GM21619 (cell line): ENCODE measurements around the gene MELK.
A peak's percentile ranks its signal among the peaks of the same experiment; 100 is the strongest.

Experiments
- ATAC-seq: cut with Tn5 transposase; IDR thresholded peaks from one replicate; pipeline ENCODE4 v1.9.1; 2021; ENCODE audit not compliant: unreplicated experiment

MELK gene

DNA sequence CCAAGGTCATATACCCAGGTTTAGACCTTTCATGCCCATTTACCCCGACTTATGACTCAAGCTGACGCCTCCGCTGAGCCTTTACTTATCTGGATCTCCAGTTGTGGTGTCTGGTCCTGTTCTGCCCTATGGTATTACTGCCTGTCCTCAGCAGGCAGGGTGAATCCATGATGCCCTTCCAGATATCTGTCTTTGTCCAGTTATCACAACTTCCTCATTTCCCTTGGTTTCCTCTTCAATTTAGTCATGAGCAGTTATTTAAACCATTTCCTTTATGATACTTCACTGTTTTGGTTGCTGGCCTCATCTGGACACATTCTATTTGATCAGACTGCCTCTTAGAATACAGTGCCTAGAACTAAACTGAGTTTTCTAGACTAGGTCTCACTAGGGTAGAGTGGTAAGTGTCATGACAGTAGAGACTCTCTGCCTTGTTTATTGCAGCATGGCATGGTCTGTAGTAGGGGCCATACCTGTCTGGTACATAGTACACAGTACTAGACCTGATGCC, 93.3 kb downstream of the MELK start:
- ATAC-seq, result peak; percentile 67

DNA sequence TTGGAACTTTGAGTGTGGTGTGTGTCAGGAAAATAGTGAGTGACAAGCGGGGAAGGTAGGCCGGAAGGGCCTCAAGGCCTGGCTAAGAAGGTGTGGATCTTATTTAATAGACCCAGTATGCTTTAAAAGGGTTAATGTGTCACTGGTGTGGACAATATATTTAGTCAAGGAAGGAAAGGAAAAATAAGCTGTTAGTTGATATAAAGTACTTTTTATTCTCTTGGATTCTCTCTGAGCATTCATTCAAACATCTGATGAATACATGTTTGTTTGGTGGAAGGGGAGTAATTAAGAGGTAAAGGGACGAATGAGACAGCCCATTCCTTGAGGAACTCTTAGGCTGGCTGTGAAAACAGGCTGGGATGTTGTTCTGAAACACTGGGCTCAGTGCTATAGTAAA, 98.9 kb downstream of the MELK start:
- ATAC-seq, result no peak

DNA sequence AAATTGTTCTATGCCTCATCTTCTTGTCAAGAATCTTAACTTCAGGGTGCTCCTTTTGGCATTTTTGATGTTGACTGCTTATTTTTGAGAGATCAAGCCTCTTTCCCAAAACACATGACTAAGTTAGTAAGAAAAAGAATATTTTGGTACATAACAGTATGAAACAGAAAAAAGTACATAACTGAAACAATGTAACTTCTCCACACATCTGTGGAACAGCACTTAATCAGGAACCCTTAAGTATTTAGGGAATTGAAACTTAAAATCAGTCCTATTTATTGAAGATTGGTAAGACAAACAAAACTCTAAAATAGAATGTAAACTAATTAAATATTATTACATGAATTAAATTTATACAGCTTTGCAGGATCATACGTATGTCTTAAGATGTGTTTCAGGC, 103.4 kb downstream of the MELK start:
- no peak for ATAC-seq

- no peak for ATAC-seq
Observed at GRCh38 chr9:36676778-36677485, 104.2 kb downstream of the MELK start.

GRCh38 chr9:36677611-36678010, 104.9 kb downstream of the MELK start:
- no peak for ATAC-seq

DNA sequence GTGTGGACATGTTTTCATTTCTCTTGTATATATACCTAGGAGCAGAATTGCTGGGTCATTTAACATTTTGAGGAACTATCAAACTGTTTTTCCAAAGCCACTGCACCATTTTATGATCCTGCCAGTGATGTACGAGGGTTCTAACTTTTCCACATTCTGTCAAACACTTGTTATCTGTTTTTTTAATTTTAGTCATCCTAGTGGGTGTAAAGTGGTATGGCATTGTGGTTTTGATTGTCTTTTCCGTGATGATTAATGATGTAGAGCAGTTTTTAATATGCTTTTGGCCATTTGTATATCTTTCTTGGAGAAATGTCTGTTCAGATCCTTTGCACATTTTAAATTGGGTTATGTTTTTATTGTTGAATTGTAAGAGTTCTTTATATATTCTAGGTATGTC, 107.0 kb downstream of the MELK start:
- ATAC-seq, result no peak

DNA sequence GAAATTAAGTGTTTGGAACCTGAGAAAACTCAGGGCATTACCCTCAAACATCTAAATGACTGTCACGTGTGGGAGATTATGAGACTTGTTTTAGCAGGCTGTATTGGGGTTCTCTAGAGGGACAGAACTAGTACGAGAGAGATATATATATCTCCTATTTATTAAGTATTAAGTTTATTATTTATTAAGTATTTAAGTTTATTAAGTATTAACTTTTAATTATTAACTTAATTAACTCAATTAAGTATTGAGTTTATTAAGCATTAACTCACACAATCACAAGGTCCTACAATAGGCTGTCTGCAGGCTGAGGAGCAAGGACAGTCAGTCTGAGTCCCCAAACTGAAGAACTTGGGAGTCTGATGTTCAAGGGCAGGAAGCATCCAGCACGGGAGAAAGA, 113.8 kb downstream of the MELK start:
- ATAC-seq, result no peak

GRCh38 chr9:36690412-36691168, 117.9 kb downstream of the MELK start:
- no peak for ATAC-seq

GRCh38 chr9:36691671-36692070, 119.0 kb downstream of the MELK start:
- no peak for ATAC-seq

GRCh38 chr9:36698984-36699383, 126.3 kb downstream of the MELK start:
- ATAC-seq, result no peak

- no peak for ATAC-seq
Observed at GRCh38 chr9:36704148-36704547, 131.5 kb downstream of the MELK start.

DNA sequence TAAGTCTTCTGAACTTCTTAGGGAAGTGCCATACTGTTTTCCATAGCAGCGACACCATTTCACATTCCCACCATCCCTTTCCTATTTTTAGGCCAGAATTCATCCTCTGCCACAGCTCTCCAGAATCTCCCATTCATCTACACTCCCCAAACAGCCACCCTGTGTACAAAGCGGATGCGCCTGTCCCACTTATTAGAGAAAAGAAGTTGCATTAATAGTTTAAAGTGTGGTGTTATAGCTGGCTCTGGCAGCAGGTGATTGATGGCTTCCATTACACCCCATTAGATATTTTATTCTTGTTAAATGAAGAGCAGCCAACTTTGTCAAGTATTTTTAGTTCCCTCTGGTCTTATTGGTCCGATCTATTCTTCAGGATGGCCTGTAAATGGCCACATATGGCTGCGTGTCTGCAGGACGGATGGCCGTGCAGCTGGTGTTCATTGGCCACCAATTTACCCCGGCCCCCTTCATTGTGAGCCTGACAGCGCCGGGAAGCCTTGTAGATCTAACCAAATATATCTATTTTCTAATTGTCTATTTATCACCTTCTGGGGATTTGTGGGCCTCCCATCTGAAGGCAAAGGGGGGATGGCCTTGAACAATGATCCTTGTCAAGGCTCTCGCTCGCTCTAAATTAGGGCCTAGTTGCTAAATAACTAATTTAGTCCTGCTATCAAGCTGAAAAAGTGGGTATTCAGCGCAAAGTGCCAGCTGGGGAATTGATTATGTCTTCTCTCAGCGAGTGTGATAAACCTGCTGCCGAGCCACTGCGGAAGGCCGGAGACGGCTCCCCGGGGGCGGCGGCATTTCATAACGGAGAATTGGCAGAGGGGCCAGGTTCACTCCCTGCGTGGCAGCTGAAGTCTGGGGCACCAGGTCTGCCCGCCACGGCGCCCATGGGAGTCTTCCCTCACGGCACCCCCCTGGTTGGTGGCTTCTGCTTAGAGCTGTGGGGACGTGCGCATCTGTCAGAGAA, 141.1 kb downstream of the MELK start:
- no peak for ATAC-seq

- ATAC-seq, result no peak
Observed at GRCh38 chr9:36716496-36716895, 143.8 kb downstream of the MELK start.

DNA sequence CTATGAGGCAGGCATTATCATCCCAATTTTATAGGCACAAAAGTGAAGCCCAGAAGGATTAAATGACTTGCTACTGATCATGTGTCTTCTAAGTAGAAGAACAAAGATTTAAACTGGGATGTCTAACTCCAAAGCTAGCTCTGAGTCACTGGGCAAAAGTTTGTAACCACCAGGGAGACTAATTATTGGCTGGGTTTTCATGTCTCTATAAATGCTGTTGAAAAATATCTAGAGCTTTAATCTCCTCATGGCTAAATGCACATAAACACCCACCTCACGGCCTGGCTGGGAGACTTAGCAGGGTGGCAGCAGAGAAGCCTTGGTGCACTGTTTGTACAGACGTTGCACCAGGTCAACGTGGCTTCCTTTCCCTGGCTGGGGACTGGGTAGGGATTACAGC, 144.6 kb downstream of the MELK start:
- ATAC-seq, result no peak

- no peak for ATAC-seq
Observed at GRCh38 chr9:36718612-36719011, 145.9 kb downstream of the MELK start.

- ATAC-seq, result no peak
Observed at GRCh38 chr9:36720043-36720442, 147.3 kb downstream of the MELK start.

DNA sequence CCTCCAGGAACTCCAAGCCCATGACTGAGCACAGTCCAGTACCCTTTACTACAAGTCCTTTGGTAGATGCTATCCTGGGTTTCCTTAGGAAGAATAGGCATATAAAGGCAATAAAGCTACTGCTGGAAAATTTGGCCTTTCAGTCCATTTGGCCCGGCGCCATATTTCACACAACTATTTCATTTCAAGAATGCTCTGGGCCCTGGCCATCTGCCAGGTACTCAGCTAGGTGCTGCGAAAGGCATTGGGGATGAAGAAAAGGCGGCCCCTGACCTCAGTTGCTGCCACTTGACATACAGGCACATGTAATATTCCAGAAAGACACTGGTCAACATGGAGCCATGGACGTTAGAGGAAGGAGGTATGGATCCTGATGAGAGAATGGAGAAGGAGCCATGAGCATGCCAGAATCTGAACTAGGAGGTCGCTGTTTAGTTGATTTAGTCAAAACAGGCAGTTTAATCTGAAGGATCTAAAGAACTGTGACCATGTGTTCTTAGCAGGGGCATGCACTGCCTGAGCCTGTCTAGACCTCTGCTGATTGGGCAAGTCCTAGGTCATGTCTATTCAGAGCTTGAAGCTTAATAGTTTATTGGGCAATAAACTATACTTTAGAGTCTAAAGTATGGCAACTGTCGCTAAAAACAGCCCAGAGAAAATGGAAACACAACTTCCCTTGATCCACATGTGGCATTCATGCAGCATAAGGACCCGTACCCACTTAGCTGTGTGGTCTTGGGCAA, 149.3 kb downstream of the MELK start:
- ATAC-seq, result no peak

GRCh38 chr9:36725777-36726356, 153.2 kb downstream of the MELK start:
- ATAC-seq, result no peak
